Activated CD4-positive, alpha-beta T cell treated with anti-CD3 and anti-CD28 coated beads, Interleukin-2, amount 50 U/mL, for 1 hour (primary cell): ENCODE measurements around the gene SS18.
"Not testable (repeated sequence)": the region's sequence is repeated elsewhere in the genome, so short reads cannot be mapped to it uniquely, and the experiment has no call there.

Experiments
- DNase-seq: peaks from one replicate; pipeline ENCODE4 v3.0.0-alpha.2; 2020

Gene SS18, protein sequence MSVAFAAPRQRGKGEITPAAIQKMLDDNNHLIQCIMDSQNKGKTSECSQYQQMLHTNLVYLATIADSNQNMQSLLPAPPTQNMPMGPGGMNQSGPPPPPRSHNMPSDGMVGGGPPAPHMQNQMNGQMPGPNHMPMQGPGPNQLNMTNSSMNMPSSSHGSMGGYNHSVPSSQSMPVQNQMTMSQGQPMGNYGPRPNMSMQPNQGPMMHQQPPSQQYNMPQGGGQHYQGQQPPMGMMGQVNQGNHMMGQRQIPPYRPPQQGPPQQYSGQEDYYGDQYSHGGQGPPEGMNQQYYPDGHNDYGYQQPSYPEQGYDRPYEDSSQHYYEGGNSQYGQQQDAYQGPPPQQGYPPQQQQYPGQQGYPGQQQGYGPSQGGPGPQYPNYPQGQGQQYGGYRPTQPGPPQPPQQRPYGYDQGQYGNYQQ

DNA sequence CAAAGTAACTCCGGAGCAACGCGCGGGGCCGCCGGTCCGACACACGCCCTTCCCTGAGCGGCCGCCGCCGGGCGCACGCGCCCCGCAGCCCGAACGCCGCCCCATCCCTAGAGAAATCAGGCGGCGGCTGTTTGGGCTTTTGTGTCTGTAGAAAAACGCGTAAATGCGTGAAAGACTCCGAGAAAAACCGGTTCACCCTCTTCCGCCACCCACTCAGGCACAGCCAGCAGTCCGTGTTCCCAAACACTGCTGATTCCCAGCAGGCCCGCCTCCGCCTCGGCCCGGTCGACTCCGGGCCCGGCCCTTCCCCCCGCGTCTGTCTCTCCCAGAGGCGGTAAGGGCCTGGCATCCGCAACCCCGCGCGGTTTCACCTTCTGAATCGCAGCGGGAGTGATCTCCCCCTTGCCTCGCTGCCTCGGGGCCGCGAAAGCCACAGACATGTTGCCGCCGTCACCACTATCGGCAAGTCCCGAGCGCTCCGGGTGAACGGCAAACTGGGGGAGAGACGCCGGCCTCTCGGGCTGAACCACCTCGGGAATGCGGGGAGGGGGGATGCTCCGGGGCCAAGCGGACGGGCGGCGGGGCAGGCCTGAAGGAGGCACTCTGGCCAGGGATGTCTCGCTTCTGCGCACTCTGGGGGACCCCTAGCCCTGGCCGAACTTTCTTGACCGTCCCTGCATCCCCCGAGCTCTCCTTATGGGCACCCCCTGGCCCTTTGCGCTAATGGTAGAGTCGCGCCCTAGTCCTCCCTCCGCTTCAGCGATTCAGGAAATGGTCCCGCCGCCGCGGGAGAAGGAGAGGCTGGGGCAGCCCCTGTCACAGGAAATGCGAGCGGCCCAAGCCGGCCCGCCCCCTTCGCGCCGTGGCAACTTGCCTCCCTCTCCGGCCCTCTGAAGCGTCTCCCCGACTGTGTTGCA, at the start of gene SS18:
SS18 (minus strand) TSS at position 484 of the 917 bp plus-strand sequence; CDS start at position 440, 44 bp downstream.
- DNase-seq: peak; percentile 86

DNA sequence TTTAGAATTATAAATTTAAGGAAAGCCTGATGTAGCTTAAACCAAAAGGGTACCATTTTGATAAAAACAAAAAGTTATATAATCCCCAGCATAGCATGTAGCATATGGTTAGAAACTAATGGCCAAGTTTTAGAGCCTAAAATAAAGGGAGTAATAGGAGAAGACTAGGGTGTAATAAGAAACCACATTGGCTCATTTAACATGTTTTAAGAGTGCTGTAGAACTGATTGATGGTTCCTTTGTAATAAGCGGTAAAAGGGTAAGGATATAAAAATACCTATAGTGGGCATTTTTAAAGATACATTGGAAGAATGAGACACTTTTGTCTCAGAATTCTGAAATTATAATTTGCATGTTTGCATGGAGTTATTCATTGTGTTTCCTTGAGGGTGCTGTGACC, 45.1 kb upstream of the SS18 start:
- no peak for DNase-seq

DNA sequence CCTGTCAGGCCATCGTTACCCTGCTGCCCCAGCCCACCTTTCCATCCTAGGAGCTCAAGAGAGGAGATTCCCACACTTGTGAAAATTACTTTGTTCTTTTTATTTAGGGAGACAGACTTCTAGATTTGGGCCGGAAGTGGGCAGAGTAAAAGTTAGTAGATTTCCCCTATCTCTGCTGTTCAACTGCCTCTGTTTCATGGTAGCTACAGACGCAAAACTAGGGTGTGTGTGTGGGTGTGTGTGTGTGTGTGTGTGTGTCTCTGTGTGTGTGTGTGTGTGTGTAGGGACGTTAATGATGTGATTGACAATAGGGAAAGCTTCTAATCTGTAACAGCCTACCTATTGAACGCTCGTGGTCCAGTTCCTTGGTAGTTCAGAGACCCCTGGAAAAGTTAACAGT, 43.7 kb upstream of the SS18 start:
- DNase-seq: no peak

DNA sequence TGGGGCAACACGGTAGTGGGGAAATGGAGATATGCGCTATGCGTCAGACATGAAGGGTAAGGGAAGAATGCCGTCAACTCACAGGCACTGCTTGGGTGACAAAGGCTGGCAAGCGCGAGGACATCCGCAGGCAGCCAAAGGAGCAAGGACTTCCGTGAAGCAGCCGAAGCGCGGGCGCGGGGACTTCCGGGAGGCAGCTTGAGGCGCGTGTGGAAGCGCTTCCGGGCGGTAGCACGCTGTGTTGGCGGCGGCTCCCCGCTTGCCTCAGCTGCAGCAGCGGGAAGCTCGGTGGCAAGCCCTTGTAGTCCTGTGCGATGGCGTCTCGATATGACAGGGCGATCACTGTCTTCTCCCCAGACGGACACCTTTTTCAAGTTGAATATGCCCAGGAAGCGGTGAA, 43.2 kb upstream of the SS18 start, which contains the start of gene PSMA8:
PSMA8 (plus strand) TSS at position 218 of the 400 bp plus-strand sequence; CDS start at position 315, 97 bp downstream.
- DNase-seq: peak; percentile 43

DNA sequence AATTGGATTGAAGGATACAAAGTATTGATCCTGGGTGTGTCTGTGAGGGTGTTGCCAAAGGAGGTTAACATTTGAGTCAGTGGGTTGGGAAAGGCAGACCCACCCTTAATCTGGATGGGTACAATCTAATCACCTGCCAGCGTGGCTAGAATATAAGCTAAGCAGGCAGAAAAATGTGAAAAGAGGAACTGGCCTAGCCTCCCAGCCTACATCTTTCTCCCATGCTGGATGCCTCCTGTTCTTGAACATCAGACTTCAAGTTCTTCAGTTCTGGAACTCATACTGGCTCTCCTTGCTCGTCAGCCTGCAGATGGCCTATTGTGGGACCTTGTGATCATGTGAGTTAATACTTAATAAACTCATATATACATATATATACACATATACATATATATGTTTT, 37.8 kb upstream of the SS18 start:
- DNase-seq: not testable (repeated sequence)

DNA sequence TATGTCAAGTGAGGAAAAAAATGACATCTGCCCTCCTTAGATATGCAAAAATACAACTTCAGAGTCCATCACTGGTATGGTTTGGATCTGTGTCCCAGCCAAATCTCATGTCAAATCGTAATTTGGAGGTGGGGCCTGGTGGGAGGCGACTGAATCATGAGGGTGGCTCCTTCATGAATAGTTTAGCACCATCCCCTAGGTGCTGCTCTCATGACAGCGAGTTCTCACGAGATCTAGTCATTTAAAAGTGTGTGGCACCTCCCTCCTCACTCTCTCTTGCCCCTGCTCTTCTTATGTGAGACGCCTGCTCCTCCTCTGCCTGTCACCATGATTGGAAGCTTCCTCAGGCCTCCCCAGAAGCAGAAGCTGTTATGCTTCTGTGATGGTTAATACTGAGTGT, 37.4 kb upstream of the SS18 start:
- no peak for DNase-seq

DNA sequence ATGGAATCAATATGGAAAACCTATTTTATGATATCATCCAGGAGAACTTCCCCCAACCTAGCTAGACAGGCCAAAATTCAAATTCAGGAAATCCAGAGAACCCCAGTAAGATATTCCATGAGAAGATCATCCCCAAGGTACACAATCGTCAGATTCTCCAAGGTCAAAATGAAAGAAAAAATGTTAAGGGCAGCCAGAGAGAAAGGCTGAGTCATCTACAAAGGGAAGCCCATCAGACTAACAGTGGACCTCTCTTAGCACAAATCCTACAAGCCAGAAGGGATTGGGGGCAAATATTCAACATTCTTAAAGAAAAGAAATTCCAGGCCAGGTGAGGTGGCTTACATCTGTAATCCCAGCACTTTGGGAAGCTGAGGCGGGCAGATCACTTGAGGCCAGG, 31.6 kb upstream of the SS18 start:
- DNase-seq: not testable (repeated sequence)

DNA sequence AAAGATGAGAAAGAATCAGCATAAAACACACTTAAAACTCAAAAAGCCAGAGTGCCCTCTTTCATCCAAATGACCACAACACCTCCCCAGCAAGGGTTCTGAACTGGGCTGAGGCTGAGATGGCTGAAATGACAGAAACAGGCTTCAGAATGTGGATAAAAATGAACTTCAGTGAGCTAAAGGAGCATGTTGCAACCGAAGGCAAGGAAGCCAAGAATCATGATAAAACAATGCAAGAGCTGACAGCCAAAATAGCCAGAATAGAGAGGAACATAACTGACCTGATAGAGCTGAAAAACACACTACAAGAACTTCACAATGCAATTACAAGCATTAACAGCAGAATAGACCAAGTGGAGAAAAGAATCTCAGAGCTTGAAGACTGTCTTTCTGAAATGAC, 31.1 kb upstream of the SS18 start:
- no peak for DNase-seq

DNA sequence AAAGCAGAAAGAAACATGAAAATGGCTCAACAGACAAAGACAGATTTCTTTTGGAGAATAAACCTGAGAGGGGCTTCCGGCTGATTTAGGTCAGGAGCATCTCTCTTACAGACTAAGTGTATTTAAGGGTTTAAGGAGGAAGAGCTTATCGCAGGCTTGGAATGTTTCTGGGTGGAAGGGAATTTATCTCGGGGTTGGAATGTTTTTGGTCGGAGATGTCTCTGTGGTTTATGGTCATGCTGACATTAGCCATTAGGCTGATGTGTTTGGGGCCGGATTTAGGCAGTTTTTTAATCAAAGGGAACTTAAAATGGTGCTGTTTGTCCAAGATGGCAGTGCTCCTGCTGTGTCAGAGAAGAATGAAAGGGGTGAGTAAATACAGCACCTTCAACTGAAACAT, 28.8 kb upstream of the SS18 start:
- no peak for DNase-seq

DNA sequence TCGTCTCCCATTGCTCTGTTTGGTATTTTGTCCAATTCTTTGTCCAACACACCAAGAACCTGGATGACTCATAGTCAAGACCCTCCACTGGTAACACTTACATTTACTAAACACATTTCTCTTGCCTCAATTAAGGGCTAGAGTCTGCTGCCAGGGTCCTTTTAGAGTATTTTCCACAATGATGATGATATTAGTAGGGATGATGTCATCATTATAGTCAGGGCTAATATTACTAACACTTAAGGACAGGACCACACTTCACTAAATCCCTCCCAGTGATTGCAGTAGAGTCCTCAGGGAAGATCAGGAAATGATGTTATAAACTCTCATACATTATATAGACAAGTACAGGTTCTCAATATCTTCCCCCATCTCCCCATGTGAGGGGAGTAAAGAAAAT, 13.6 kb upstream of the SS18 start:
- DNase-seq: no peak

DNA sequence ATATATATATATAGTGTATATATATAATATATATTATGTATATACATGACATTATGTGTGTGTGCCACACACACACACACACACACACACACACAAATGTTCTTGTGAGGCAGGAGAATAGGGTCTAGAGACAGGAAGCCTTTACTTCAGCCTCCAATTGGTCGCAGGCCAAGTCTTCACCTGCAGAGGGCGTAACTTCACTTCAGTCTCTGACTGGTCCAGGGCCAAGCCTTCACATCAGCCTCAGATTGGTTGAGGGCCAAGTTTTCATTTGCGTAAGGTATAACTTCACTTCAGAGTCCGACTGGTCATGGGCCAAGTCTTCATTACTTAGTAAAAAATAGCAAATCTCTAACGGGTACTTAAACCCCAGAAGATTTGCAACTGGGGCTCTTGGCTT, 13.2 kb upstream of the SS18 start:
- peak; percentile 24 for DNase-seq

DNA sequence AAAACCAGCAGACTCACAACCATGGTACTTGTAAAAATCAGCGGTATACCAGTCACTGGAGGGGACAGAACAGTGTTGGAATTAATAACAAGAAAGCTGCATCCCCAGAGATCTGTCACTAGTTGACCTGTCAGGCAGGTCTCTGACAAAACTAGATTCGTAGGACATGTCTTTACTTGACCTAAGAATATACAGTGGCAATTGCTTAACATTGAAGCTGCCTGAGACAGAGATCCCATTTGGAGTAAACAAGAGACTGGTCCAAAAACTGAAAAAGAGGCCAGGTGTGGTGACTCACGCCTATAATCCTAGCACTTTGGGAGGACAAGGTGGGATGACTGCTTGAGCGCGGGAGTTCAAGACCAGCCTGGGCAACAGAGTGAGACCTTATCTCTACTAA, 7.2 kb upstream of the SS18 start:
- no peak for DNase-seq

DNA sequence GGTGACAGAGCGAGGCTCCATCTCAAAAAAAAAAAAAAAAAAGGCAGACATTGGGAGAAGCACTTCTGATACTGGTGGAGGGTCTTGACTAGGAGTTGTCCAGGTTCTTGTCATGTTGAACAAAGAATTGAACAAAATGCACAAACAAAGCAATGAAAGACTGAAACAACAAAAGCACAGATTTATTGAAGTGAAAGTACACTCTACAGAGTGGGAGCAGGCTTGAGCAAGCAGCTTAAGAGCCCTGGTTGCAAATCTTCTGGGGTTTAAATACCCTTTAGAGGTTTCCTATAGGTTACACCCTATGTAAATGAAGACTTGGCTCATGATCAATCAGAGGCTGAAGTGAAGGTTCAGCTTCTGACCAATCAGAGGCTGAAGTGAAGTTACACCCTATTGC, 6.4 kb upstream of the SS18 start:
- no peak for DNase-seq

DNA sequence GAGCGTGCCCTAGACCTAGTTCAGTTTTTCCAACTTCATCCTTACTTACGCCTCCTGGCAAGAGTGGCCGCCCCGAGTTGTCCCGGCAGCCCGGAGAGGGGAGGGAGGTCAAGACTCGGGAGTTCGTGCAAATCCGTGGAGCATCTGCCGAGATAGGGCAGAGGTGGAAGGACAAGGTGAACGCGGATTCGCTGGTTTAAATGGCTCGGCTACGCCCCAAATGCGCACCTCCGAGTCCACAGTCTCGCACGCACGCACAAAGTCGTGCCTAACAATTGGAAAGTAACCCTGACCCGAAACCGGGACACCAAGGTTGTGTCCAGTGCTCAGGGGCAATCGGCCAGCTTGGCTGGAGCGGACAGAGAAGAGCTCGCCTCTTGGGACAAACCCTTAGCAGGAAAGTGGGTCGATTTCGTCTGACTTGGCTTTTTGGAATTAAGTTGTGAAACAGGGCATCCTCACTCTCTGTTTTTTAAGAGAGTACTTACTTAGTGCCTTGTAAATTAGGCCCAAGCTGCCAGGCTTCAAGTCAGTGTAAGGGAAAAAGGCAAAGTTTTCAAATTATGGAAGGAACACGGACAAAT, 726 bp upstream of the SS18 start:
- DNase-seq: no peak

DNA sequence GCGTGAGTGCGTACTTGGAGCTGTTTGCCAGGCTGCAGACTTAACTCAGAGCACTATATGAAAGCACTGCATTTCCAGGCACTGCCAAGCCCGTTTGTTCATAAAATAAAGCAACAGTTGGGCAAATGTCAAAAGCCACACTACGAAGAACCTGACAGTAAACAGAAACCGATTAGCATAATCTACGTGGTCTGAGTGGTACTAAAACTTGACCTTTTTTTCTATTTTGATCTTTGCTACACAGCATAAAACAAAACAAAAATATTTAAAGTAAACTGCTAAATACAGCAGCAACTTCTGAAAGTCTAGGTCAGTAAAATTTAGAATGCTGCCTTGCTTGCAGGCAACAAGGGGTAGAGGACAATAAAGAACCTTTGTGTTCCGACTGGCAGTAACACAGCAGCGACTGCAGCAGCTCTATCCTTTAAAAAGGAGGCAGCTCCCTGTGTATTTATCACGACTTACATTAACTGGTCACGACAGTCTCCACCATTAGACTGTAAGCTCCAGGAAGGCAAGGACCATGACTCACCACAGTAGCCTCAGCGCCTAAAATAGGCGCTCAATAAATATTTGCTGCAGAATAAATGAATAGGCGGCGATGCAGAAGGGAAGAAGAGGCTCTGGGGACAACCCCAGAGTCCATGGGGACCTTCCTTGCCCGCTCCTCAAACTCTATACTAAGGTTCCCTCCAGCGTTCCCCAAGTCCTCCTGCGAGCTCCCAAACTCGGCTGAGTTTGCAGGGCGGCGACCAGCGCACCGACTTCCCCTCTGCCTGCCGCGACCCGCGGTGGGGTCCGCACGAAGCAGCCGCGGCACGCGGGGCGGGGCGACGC, 902 bp downstream of the SS18 start:
- DNase-seq: no peak

DNA sequence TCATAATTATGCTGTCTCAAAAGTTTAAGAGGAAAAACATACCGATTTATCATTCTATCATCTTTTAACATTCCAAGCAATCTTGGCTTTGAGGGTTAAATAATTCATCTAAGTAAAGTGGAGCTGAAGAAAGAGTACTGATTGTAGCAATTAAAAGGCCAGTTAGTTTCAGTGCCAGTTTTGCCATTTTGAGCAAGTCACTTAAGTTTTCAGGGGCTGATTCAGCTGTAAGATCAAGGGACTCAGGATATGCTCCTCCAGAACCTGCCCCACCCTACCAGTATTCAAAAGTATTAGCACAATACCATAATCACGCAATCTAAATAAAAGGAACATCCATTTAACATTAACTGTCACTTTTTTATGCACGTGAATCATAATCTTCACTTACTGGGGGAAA, 1.9 kb downstream of the SS18 start:
- DNase-seq: no peak

DNA sequence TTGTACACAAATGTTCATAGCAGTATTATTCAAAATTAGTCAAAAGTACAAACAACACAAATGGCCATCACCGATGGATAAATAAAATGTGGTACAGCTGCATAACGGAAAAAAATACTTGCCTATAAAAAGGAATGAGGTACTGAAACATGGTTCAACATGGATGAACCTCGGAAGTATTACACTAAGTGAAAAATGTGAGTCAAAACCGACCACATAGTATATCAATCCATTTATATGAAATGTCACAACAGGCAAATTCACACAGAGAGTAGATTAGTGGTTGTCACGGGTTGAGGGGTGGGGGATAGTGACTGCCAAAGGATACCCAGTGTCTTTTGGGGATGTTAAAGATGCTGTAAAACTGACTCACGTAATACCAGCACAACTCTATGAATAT, 3.5 kb downstream of the SS18 start:
- DNase-seq: no peak

DNA sequence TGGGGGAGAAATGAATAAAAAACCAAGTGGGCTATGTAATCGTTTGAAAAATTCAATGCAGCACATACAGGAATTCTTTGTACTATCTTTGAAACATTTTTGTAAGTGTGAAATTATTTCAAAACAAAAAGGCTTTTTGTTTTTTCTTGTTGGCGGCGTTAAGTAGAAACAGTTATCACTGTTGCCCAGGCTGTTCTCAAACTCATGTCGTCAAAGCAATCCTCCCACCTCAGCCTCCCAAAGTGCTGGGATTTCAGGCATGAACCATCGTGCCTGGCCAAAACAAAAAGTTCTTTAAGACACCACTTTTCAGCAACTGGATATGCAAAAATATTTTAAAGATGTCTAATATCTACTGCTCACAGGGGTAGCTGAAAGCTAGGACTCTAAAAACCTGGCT, 5.4 kb downstream of the SS18 start:
- DNase-seq: no peak

DNA sequence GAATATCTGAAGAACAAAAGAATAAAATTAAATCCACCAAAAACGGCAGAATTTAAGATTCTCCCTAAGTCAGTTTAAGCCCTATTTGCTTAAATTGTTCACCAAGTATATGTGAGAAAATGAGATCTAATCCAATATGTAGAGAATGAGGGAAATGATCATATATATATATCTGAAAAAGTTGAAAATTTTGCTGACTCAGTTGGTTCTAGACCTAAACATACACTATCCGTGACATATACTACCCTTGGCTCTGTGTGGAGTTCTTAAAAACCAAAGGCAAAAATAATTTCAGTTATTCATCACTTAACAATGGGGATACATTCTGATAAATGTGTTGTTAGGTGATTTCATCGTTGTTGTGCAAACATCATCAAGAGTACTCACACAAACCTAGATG, 7.3 kb downstream of the SS18 start:
- DNase-seq: no peak

DNA sequence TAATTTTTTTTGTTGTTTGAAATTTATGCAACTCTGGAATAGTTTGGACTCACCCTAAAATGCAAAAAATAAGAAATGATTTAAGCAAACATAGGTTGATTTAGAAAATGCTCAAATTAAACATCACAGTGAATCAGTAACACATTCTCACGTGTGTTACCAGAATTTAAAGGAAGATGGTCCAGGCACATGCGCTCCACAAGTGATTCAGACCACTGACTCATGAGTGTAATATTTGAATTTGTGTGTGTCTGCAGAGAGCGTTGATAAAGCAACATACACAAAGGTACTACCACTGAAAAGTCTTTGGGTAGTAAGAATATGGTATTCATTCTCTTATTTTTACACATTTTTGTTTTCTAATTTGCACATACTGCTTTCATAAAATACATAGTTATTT, 7.9 kb downstream of the SS18 start:
- no peak for DNase-seq

DNA sequence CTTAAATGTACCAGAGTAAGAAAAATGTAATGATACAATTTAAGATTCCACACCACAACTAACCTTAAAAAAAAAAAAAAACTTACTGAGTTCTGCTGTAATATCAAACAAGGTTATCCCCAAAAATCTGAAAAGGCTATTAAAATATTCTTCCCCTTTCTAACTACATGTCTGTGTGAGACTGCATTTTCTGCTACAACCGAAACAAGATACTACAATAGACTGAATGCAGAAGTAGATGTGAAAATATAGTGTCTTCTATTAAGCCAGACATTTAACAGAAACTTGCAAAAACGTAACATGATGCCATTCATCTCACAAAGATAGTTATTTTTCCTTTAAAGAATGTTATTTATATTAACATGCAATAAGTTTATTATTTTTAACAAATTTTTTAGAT, 16.2 kb downstream of the SS18 start:
- no peak for DNase-seq

DNA sequence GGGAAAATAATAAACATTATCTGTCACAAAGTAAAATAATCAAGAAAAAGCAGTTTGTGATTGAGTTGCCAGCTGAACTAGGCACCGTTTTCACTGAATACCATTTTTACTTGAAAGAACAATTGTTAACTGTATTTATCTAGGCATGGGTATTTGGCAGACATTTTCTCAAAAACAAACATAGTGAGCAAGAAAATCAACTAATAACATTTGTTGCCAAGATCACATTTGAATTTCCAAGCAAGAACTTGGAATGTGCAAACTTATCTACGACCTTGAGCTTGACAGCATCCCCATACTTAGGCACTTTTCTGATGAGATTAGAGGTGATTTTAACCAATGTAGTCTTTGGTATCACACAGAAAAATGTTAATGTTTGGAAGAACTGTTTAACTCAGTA, 16.7 kb downstream of the SS18 start:
- DNase-seq: no peak

DNA sequence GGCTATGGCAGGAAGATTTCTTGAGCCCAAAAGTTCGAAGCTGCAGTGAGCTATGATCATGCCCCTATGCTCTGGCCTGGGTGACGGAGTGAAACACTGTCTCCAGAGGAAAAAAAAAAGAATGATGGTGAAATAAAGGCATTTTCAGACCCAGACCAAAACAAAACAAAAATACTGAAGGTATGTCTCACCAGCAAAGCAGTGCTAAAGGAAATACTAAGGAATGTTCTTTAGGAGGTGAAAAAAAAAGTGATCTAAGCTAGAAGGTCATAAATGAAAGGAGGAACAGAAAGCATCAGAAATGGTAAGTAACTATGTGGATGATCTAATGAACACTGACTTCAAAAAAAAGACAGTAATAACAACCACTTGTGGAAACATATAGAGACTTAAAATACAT, 18.7 kb downstream of the SS18 start:
- no peak for DNase-seq
